Measurements from ENCODE around the gene CNTNAP2. TPM values are rescaled to one million over a fixed set of nuclear protein-coding genes. Genes with fewer than 3 reads are reported as not detected.

The CNTNAP2 gene
- total and polyA plus RNA-seq, 2 of the 8 experiments (the other 6 are each of a cell fraction or from before 2014, with no cell fraction given), result 27.9 to 71.0 TPM

DNA sequence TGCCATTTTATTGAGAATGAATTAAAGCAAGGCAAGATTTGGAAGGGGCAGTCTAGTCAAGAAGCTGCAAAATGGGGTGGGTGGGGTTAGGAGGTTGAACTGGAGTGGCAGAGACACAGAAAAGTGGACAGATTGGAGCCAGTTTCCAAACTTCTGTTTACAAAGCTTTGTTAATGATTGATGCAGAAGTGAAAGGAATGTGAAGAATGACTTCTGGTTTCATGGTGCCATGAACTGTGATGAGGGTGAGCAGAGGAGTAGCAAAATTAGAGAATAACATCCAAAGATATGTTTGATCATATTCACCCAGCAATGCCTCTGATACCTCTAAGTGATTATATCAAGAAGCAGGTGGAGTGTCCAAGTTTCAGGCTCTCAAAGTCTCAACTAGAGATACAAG lies 1356.0 kb downstream of the CNTNAP2 start:
- DNase-seq (ENCODE audit: low read depth in 1 of 2, low spot score in 2 of 2), result no peak
- Histone ChIP-seq H3K14ac (ENCODE audit: insufficient read length) (no peak overlapping the region), H3K79me1 (ENCODE audit: low read depth, low read length) (no peaks in the 10 kb centered on the region), H3K9ac (replicated peaks in 1 of 4; ENCODE audit: extremely low read depth in 1 of 4, low read depth in 3 of 4, low read length in 3 of 4) (no peak overlapping the region), H2BK5ac (ENCODE audit: low read depth, low read length) (no peak overlapping the region), H3K27ac (ENCODE audit: low read depth, low read length) (no peak overlapping the region), H2BK15ac (ENCODE audit: low read length) (no peak overlapping the region), H2BK120ac (replicated peaks; ENCODE audit: low read depth, low read length) (no peak overlapping the region), H3K36me3 (ENCODE audit: control insufficient read depth in 2 of 4, insufficient read depth in 4 of 4, low read length in 3 of 4) (no peaks in the 10 kb centered on the region), H3K4me2 (ENCODE audit: insufficient read depth in 1 of 2, low read depth in 2 of 2, low read length in 2 of 2) (no peak overlapping the region), H2BK12ac (ENCODE audit: low read depth, low read length) (no peak overlapping the region), H4K5ac (ENCODE audit: insufficient read length, low read depth, low read length) (no peak overlapping the region), H2AFZ (ENCODE audit: low read length) (no peak overlapping the region), H3K56ac (replicated peaks; ENCODE audit: insufficient read length, low read depth, low read length) (no peak overlapping the region), H2AK5ac (ENCODE audit: low read depth, low read length) (no peak overlapping the region), H3K4ac (replicated peaks; ENCODE audit: insufficient read length, low read depth, low read length) (no peak overlapping the region), H3K23me2 (ENCODE audit: low read depth, low read length) (no peaks in the 10 kb centered on the region), H3K4me3 (ENCODE audit: extremely low read depth in 1 of 4, insufficient read depth in 2 of 4, low read depth in 3 of 4, low read length in 4 of 4) (no peak overlapping the region), H3K23ac (ENCODE audit: insufficient read length) (no peak overlapping the region), H4K8ac (ENCODE audit: extremely low read depth, insufficient read depth, low read length) (no peak overlapping the region), H3K4me1 (replicated peaks in 1 of 4; ENCODE audit: control insufficient read depth in 3 of 4, insufficient read depth in 4 of 4, low read length in 3 of 4) (no peaks in the 10 kb centered on the region), H3K9me3 (ENCODE audit: insufficient read depth in 2 of 2, low read depth in 1 of 2, low read length in 1 of 2) (no peaks in the 10 kb centered on the region), H3K79me2 (ENCODE audit: control insufficient read depth in 1 of 2, insufficient read depth in 2 of 2, low read length in 2 of 2) (no peaks in the 10 kb centered on the region), H4K91ac (replicated peaks; ENCODE audit: insufficient read length, low read length) (no peak overlapping the region), H3K27me3 (replicated peaks in 1 of 4; ENCODE audit: control insufficient read depth in 3 of 4, extremely low read depth in 1 of 4, insufficient read depth in 3 of 4, low read length in 3 of 4) (no peaks in the 10 kb centered on the region), H2BK20ac (ENCODE audit: low read length) (no peak overlapping the region), H3K18ac (ENCODE audit: extremely low read depth, low read length) (no peak overlapping the region), H4K20me1 (replicated peaks in 1 of 2; ENCODE audit: control insufficient read depth in 1 of 2, insufficient read depth in 2 of 2, low read length in 2 of 2) (no peaks in the 10 kb centered on the region)
- FAIRE-seq, result no peak
- TF ChIP-seq USF2 (IDR thresholded peaks at IDR 0.05; ENCODE audit: low read length) (no peak), EZH2 (IDR thresholded peaks at IDR 0.05; ENCODE audit: low read depth, low read length, severe bottlenecking) (no peak), SP4 (IDR thresholded peaks at IDR 0.05; ENCODE audit: low read length) (no peak), E2F6 (IDR thresholded peaks at IDR 0.05) (no peak), EGR1 (IDR thresholded peaks at IDR 0.05; ENCODE audit: borderline replicate concordance, low read depth, low read length) (no peak), TAF7 (optimal IDR thresholded peaks at IDR 0.05; ENCODE audit: borderline replicate concordance, low read depth, low read length) (no peak), KDM1A (IDR thresholded peaks at IDR 0.05; ENCODE audit: borderline replicate concordance, low read length) (no peak), EP300 (IDR thresholded peaks at IDR 0.05; ENCODE audit: borderline replicate concordance in 1 of 2, low read depth in 2 of 2, low read length in 2 of 2) (no peak), RFX5 (IDR thresholded peaks at IDR 0.05; ENCODE audit: borderline replicate concordance, low read depth, low read length) (no peak), CHD1 (IDR thresholded peaks at IDR 0.05; ENCODE audit: low read depth, low read length) (no peak), BACH1 (IDR thresholded peaks at IDR 0.05; ENCODE audit: low read length) (no peak), HDAC6 (IDR thresholded peaks at IDR 0.05; ENCODE audit: low read depth, low read length) (no peak), CTBP2 (IDR thresholded peaks at IDR 0.05; ENCODE audit: borderline replicate concordance, insufficient read depth, insufficient read length, low read length) (no peak)
- ChIA-PET POLR2A (ENCODE audit: partially characterized antibody) (no interaction called here), CTCF (ENCODE audit: partially characterized antibody) (no interaction called here)
